SU-DHL-6 (cell line): ENCODE results near the gene CYTH1.

Experiments used
- H2AFZ ChIP-seq: fragments of 200-600 bp; sonication (generic); 2 replicates; pipeline ENCODE4 v1.6.1; 2014; ENCODE audit warnings: low read depth, mild to moderate bottlenecking, moderate library complexity, mixed read lengths, antibody characterized with exemption, low read length; ENCODE audit not compliant: severe bottlenecking
- H3F3A ChIP-seq: fragments of 200-600 bp; shearing (Covaris generic); 2 replicates; pipeline ENCODE4 v1.6.0; 2016; ENCODE audit warnings: antibody characterized with exemption, mild to moderate bottlenecking; ENCODE audit not compliant: insufficient read depth
- H3K27ac ChIP-seq: fragments of 200-600 bp; sonication (generic); 2 replicates; pipeline ENCODE4 v1.5.1; 2016; ENCODE audit warnings: low read depth, mild to moderate bottlenecking, low read length, moderate library complexity, mixed read lengths
- H3K27me3 ChIP-seq: fragments of 200-600 bp; sonication (generic), shearing (Covaris generic); 2 replicates; pipeline ENCODE4 v1.6.0; 2014; ENCODE audit warnings: mild to moderate bottlenecking, low read length
- H3K36me3 ChIP-seq: fragments of 200-600 bp; sonication (generic); 2 replicates; pipeline ENCODE4 v1.6.1; 2014; ENCODE audit warnings: mild to moderate bottlenecking, low read length, mixed read lengths
- H3K4me2 ChIP-seq: fragments of 300-600, 200-600 bp; shearing (Covaris generic), sonication (generic); 2 replicates; pipeline ENCODE4 v1.6.0; 2014; ENCODE audit warnings: low read length, low read depth, mild to moderate bottlenecking; ENCODE audit not compliant: poor library complexity, severe bottlenecking
- H3K4me3 ChIP-seq: fragments of 200-600 bp; sonication (generic); 2 replicates; pipeline ENCODE4 v1.5.1; 2014; ENCODE audit warnings: antibody characterized with exemption, low read length, mild to moderate bottlenecking, mixed read lengths; ENCODE audit not compliant: insufficient read depth, poor library complexity, severe bottlenecking
- H3K79me2 ChIP-seq: fragments of 200-600 bp; sonication (generic); 2 replicates; pipeline ENCODE4 v1.6.1; 2014; ENCODE audit warnings: mild to moderate bottlenecking, low read length, moderate library complexity; ENCODE audit not compliant: insufficient read depth
- H3K9ac ChIP-seq: fragments of 200-600 bp; sonication (generic); 2 replicates; pipeline ENCODE4 v1.7.0; 2014; ENCODE audit warnings: mild to moderate bottlenecking, low read length
- H3K9me2 ChIP-seq: fragments of 200-600 bp; sonication (generic); replicated peaks from 2 replicates; pipeline ENCODE4 v1.6.1; 2014; ENCODE audit warnings: low read length; ENCODE audit not compliant: insufficient read depth
- H3K9me3 ChIP-seq: fragments of 200-600 bp; sonication (generic); 2 replicates; pipeline ENCODE4 v1.6.1; 2014; ENCODE audit warnings: low read length, mixed read lengths; ENCODE audit not compliant: insufficient read depth
- H4K20me1 ChIP-seq: fragments of 200-600 bp; sonication (generic); 2 replicates; pipeline ENCODE4 v1.6.1; 2014; ENCODE audit warnings: low read depth, mild to moderate bottlenecking, antibody characterized with exemption, low read length, moderate library complexity, mixed read lengths
- CTCF ChIP-seq: fragments of 200-600 bp; sonication (generic); IDR thresholded peaks from one replicate; pipeline ENCODE4 v1.5.1; 2017; ENCODE audit warnings: antibody characterized with exemption, mild to moderate bottlenecking, low read length, moderate library complexity; ENCODE audit not compliant: insufficient read depth, poor library complexity, severe bottlenecking
- EZH2phosphoT487 ChIP-seq: fragments of 200-600 bp; sonication (generic), shearing (Covaris generic); conservative IDR thresholded peaks from 2 replicates; pipeline ENCODE4 v1.6.1; 2018; ENCODE audit warnings: mild to moderate bottlenecking, antibody characterized with exemption, low read length, moderate library complexity, mixed read lengths

The CYTH1 gene

GRCh38 chr17:78794864-78795640 is 13.0 kb upstream of the CYTH1 start:
- Histone ChIP-seq H4K20me1 (no peaks in the 10 kb centered on the region), H3K4me3 (no peak overlapping the region), H3K36me3 (no peaks in the 10 kb centered on the region), H3F3A (no peaks in the 10 kb centered on the region), H3K9me2 (no peaks in the 10 kb centered on the region), H3K9me3 (no peaks in the 10 kb centered on the region), H3K27me3 (no peaks in the 10 kb centered on the region), H3K4me2 (no peak overlapping the region), H2AFZ (no peak overlapping the region), H3K27ac (no peak overlapping the region), H3K9ac (no peak overlapping the region), H3K79me2 (no peaks in the 10 kb centered on the region)
- TF ChIP-seq EZH2phosphoT487 (no peak), CTCF (no peak)

- no peaks in the 10 kb centered on the region for H3K36me3 ChIP-seq
Observed at GRCh38 chr17:78794399-78794798, 12.3 kb upstream of the CYTH1 start.

GRCh38 chr17:78793968-78794367 is 11.9 kb upstream of the CYTH1 start:
- Histone ChIP-seq H3F3A (no peaks in the 10 kb centered on the region), H3K9me3 (no peaks in the 10 kb centered on the region), H3K9ac (no peak overlapping the region), H3K36me3 (no peaks in the 10 kb centered on the region), H3K79me2 (no peaks in the 10 kb centered on the region), H4K20me1 (no peaks in the 10 kb centered on the region), H3K4me3 (no peak overlapping the region), H3K4me2 (no peak overlapping the region), H3K9me2 (no peaks in the 10 kb centered on the region), H3K27me3 (no peaks in the 10 kb centered on the region), H3K27ac (no peak overlapping the region), H2AFZ (no peak overlapping the region)
- no peak for TF ChIP-seq CTCF
- TF ChIP-seq EZH2phosphoT487 = no peak

More at GRCh38 chr17:78794399-78794798, 12.3 kb upstream of the CYTH1 start:
- Histone ChIP-seq H3K9me3 (no peaks in the 10 kb centered on the region), H3K4me3 (no peak overlapping the region), H2AFZ (no peak overlapping the region), H3K9me2 (no peaks in the 10 kb centered on the region), H3F3A (no peaks in the 10 kb centered on the region), H3K4me2 (no peak overlapping the region), H4K20me1 (no peaks in the 10 kb centered on the region), H3K79me2 (no peaks in the 10 kb centered on the region), H3K27ac (no peak overlapping the region), H3K9ac (no peak overlapping the region), H3K27me3 (no peaks in the 10 kb centered on the region)
- no peak for TF ChIP-seq CTCF
- no peak for TF ChIP-seq EZH2phosphoT487
